Fibroblast of villous mesenchyme (primary cell): ENCODE measurements around the gene TNNT2. TPM values are rescaled to one million over a fixed set of nuclear protein-coding genes. Genes with fewer than 3 reads are reported as not detected.

Experiments
- DNase-seq: peaks from one replicate; pipeline ENCODE4 v3.0.0-alpha.2; 2010; ENCODE audit warnings: low read depth
- H3K4me3 ChIP-seq: 2 replicates; pipeline ENCODE4 v1.5.1; 2011; ENCODE audit warnings: low read depth, mild to moderate bottlenecking, low read length
- total RNA-seq: library from RNA; depleted of rRNA; stranded (reverse); fragments of >200 nt; gene quantifications from 2 replicates; pipeline ENCODE4 v1.2.3, GENCODE V29; 2012
- TF ChIP-seq, protein P1 (sequence below): IDR thresholded peaks from 2 replicates; pipeline ENCODE4 v1.5.1; 2012; ENCODE audit warnings: low read depth, mild to moderate bottlenecking, low read length; ENCODE audit not compliant: insufficient read depth

Gene TNNT2
- total RNA-seq, 1 donor, result 3.5 TPM

DNA sequence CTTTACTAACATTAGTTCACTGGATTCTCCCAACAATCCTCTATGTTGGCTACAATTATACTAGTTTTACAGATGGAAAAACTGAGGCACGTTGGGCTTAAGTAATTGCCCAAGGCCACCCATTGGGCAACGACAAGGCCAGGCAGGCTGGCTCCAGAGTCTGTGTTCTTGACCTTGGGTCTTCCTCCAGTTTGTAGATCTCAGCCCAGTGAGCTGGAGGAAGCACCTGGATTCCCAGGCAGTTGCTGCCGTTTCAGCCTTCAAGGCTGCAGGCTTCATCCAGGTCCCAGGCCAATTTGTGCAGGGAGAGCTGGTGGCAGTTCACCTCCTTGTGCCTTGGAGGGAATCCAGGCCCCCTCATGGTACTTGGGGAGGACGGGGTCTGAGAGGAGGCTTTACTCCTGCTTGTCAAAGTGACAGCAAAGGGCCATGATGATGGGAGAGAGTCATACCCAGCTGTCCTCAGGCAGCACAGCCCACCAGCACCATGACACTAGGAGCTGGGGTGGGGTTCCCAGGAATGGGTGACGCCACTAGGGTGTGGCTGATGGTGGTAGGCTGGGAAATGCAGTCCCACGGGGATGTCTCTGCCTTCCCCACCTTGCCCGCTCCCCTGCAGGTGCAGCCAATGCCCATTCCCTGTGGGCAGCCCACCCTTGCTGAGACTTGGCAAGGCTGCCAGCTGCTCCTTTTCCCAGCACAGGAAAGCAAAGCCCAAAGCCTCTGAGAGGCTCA, 67.1 kb downstream of the TNNT2 start:
- DNase-seq, result no peak
- TF ChIP-seq, protein P1, sequence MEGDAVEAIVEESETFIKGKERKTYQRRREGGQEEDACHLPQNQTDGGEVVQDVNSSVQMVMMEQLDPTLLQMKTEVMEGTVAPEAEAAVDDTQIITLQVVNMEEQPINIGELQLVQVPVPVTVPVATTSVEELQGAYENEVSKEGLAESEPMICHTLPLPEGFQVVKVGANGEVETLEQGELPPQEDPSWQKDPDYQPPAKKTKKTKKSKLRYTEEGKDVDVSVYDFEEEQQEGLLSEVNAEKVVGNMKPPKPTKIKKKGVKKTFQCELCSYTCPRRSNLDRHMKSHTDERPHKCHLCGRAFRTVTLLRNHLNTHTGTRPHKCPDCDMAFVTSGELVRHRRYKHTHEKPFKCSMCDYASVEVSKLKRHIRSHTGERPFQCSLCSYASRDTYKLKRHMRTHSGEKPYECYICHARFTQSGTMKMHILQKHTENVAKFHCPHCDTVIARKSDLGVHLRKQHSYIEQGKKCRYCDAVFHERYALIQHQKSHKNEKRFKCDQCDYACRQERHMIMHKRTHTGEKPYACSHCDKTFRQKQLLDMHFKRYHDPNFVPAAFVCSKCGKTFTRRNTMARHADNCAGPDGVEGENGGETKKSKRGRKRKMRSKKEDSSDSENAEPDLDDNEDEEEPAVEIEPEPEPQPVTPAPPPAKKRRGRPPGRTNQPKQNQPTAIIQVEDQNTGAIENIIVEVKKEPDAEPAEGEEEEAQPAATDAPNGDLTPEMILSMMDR, result no peak
- H3K4me3 ChIP-seq, result no peak overlapping the region

DNA sequence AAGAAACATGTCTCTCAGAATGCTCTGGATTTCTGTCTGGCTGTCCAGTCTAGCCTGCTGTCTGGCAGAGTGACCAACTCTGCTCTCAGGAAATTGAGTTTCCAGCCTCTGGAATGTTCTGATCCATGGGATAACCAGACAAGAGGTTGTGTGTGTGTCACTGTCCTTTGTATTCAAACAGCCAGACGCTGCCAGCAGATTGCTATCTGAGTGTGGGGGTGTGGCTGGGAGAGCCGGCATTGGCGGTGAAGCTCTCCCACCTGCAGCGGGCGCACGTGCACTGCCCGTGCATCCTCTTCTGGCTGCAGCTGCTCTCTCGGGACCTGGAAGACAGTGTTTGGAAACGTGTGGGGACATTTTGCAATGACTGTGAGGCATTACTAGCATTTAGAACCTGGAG, 68.1 kb downstream of the TNNT2 start:
- no peak overlapping the region for H3K4me3 ChIP-seq
- TF ChIP-seq, protein P1, result no peak
- DNase-seq, result peak; percentile 18

Other genes with a start within 250 kb of the TNNT2 start
- gene TMEM9, start 223.2 kb downstream of the TNNT2 start, total RNA-seq, result 41.2 and 52.2 TPM in 2 replicates
- gene IGFN1, start 186.9 kb downstream of the TNNT2 start, total RNA-seq, result under 0.01 TPM in 2 replicates
- gene PKP1, start 94.2 kb downstream of the TNNT2 start, total RNA-seq, result under 0.01 TPM in 1 of 2 replicates, not detected in the other
- gene LAD1, start 21.6 kb upstream of the TNNT2 start, total RNA-seq, result not detected in 2 replicates
- under 0.01 TPM in 1 of 2 replicates, not detected in the other for gene TNNI1, start 44.0 kb upstream of the TNNT2 start, total RNA-seq
- 65.1 and 70.0 TPM in 2 replicates for gene PHLDA3, start 91.5 kb upstream of the TNNT2 start, total RNA-seq
- gene CSRP1, start 129.4 kb upstream of the TNNT2 start, total RNA-seq, result 931 and 941 TPM in 2 replicates
- gene NAV1, start 161.4 kb upstream of the TNNT2 start, total RNA-seq, result 37.6 and 48.6 TPM in 2 replicates